GM18499 (cell line): Measurements from ENCODE around the gene TMOD1.

Experiments
- ATAC-seq: cut with Tn5 transposase; IDR thresholded peaks from one replicate; pipeline ENCODE4 v1.9.1; 2021; ENCODE audit warnings: moderate number of reproducible peaks; ENCODE audit not compliant: insufficient read depth, unreplicated experiment

Gene TMOD1

DNA sequence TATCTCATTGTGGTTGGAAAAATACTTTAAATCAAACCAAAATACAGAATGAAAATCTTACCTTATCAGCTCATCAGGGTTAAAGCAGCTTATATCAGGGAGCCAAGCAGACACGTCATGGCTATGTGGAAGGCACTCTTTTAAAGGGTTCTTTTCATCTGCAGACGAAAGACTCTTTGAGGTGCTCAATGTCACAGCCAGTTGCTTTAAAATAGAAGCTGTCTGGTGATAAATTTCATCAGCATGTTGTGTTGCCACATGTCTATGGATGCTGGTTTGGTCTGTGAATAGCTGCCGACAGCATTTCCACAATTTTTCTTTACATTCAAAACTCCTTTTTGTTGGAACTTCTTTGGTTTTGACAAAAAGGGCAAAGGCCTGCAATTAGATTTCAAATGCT lies 124.2 kb downstream of the TMOD1 start:
- ATAC-seq, result no peak

DNA sequence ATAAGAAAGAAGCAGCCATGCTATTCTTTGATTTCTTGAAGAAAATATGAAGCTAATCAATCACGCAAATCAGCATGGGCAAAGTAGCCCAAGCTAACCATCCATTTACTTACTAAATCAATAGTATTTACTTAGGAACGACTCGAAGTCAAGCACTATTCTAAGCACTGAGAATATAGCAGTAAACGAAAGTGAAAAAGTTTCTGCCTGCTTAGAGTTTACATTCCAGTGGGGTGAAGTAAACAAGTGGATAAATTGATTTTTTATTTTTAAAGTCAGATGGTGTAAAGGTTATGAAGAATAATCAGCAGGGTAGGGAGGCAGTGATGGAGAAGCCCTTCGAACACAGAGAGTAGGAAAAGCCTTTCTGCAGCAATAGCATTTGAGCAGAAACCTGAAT lies 126.2 kb downstream of the TMOD1 start:
- ATAC-seq, result no peak

DNA sequence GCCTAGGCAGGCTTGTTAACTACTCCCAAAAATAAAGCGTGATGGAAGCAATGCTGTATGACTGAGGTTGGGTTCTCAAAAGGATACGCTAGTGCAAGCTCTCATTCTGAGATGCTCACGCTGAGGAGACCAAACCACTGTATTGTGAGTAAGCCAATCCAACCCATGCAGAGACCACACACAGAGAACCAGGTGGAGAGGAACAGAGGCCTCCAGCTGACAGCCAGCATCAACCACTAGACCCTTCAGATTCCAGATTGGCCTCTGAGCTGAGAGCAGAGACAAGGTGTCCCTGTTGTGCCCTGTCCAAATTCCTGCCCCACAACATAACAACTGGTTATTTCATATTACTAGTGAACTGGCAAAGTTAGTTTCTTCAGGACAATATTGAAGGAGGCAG lies 127.2 kb downstream of the TMOD1 start:
- no peak for ATAC-seq

DNA sequence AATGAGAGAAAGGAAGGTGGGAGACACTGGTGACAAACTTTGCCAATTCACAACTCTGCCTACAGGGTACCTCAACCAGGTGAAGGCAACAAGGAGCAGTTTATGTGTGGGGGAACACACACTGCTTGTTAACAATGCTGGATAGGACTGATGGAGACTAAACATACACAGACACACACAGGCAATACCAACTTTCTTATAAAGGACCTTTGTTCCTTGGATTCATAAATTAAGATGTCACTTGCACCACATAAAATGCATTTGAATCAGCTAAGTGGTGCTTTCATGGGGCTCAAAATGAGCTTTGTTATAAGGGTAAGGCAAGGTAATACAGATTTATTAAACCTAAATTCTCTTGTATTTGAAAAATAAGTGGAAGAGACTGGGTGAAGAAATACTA lies 127.7 kb downstream of the TMOD1 start:
- ATAC-seq, result no peak

DNA sequence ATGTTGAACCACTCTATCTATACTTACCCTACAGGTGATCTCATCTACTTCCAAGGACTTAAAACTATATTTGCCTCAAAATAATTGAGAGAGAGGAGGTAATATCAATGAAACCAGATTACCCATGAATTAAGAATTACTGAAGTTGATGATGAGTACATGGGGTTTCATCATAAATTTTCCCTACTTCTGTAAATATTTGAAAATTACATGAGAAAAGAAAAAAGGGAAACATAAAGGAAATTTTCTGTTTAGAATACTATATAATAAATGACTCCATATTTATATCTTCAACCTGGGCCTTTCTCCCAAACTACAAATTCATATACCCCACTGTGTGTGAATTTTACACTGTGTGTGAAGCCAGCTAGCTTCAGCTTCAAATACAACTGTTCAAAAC lies 129.1 kb downstream of the TMOD1 start:
- ATAC-seq, result no peak

DNA sequence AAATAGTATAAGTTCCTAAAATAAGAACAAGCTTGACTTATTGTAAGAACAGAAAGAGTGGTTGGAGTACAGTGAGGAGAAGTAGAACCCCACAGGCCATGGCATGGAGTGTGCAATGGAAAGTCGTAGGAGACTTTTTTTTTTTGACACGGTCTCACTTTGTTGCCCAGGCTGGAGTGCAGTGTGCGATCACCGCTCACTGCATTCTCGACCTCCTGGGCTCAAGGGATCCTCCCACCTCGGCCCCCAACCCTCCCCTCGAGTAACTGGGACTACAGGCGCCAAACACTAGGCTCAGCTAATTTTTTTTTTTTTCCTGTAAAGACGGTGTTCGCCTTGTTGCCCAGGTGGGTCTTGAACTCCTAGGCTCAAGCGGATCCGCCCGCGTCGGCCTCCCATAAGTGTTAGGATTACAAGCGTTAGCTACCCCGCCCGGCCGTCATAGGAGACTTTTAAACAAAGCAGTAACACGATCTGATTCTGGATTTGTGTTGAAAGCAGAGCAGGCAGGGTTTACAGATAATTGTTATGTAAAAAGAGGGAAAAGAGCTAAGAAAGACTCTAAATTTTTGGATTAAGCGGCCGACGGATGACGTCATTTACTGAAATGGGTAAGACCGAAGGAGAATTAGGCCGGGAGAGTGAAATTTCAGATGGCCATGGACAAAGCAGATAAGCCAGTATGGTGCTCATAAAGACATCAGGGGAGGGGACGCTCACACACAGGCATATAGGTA lies 130.9 kb downstream of the TMOD1 start:
- peak; percentile 3 for ATAC-seq

DNA sequence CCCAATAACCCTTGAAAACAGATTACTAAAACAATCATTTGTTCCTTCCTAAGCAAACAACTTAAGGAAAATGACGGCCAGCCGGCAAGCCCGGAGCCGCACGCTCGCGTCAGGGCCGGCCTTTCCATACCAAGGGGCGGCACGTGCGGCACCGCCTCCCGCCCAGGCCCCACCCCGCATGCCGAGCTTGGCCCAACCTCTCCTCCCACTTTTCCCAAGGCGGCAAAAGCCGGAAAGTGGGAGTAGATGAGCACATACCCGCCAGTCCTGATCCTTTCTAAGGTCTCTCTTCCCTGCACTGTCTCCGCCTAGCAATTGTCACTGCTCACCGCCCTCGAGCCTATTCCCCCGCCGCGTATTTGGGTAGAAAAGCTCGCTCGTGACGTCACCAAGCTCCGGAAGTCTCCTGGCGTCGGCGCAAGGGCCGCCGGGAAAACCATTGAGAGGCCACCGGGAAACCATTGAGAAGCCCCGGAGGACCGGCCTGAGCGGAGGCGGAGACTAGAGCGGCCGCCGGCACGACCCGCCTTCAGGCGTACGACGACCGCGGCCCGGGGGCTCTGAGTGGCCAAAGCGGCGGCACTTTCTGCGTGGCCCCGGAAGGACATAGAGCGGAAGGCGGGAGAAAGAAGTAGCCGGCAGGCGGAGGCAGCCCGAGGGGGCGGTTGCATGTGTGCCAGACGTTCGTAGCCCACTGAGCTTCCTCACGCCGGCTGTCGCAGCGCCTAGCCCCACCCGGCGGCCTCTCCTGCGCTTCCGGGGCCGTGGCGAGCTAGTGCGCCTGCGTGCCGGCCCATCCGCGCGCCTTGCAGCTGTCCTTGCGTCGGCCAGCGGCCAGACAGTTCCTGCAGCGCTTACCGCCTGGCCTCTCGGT lies 131.8 kb downstream of the TMOD1 start, which contains the start of the genes NCBP1 and TSTD2:
NCBP1 (plus strand) TSS at position 837 of the 874 bp plus-strand sequence. CDS start 61 bp downstream, outside the sequence.
TSTD2 (minus strand) TSS at position 384 of the 874 bp plus-strand sequence. CDS start 5,806 bp downstream, outside the sequence.
- ATAC-seq, result peak; percentile 81

DNA sequence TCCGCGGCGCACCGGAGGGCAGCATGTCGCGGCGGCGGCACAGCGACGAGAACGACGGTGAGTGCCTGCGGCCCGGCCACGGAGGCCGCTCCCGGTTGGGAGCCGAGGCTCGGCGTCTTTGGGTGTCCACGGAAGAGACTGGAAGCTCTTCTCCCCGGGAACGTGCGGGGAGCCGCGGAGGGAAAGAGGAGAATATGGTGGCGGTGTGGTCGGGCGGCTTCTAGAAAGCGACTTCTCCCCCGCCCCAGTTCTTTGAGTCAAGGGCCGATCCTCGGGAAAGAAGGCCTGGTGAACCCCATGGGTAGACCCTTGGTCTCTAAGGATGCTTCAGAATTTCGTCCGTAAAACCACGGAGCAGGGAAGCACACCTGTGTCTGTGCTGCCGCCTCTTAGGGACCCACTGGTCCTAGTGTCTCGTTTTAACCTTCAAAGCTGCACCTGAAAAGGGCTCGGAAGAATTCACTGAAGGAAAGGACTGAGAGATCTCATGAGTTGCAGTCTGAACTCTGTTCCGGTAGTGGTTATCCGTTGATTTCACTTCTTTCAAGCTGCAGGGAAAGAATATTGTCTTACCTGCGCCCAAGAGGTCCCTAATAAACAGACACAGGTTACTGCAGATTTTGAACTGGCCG lies 132.5 kb downstream of the TMOD1 start:
- peak; percentile 6 for ATAC-seq

DNA sequence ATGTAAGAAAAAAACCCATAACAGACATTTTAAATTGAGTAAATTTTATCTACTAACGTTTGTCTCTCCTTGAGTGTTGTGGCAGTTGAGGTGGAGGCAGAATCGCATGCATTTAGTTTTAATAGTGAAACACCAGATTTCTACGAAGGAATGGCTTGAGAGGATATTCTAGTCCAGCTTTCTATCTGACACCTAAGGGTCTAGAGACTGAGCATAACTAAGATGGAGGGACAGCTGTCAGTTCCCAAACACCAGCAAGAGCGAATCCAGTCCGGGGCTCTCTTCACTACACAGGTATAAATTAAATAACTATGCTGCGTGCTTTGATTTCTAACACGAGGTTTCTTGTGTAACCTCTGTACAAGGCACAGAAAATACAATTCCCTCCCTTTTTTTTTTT lies 133.6 kb downstream of the TMOD1 start:
- ATAC-seq, result no peak

DNA sequence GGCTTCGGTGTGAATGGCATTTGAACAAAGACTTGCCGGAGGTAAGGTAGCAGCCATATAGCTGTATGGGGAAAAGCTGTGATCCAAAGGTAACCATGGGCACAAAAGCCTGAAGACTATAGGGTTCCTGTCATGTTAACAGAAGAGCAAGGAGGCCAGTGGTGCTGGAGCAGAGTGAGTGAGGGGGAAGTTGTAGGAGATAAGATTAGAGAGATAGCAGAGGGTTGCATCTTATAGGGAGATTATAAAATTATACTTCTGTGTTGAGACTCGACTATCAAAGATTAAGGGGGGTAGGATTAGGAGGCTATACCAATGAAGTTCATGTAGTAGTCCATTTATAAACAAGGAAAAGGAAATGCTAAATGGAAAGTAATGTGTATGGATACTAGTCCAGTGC lies 135.4 kb downstream of the TMOD1 start:
- ATAC-seq, result no peak

DNA sequence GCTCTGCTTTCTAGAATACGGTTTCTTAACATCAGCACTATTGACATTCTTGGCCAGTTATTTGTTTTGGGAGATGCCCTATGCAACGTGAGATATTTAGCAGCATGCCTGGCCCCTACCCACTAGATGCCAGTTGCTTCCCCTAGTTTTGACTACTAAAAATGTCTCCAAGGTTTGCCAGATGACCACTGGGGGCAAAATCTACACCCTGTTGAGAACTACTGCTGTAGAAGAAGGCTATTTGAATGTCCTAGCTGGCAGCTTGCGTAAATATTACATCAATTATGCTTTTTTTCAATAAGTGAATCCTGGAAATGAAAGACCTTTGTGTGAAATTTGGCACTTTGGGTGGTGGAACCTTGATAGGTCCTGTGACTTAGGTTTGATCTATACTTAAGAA lies 137.2 kb downstream of the TMOD1 start:
- ATAC-seq, result no peak

DNA sequence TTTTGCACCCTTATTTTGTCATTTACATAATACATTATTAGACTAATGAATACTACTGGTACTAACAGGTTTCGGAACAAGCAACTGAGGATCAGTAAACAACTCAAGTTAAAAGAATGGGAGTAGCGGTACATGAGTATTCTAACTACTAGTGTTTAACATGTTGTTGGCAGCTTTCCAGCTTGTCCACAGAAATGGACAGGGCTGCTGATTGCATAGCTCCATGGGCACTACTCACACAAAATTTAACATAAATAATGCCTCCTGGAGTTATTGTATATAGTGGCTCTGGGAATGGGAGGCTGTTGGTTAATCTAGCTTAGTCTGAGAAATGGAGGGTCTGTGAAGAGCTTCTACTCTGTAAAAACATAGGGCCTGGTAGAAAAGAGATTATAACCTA lies 138.9 kb downstream of the TMOD1 start:
- ATAC-seq, result no peak

DNA sequence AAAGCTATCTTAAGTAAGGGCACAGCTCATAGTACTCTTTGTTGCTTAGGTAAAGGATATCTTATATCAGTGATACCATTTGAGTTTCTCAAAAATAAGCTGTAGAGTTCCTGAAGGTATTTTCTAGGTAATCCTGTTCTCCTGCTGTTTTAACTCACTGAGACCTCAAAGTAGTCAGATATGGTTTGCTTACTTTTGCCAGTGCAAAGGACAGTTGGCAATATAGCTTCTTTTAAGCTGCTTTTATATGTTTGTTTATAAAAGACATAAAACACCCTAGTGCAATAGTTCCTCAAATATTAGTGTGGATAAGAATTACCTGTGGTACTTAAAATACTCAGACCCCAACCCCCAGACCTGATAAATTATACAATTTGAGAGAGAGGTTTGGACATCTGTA lies 144.3 kb downstream of the TMOD1 start:
- ATAC-seq, result no peak

DNA sequence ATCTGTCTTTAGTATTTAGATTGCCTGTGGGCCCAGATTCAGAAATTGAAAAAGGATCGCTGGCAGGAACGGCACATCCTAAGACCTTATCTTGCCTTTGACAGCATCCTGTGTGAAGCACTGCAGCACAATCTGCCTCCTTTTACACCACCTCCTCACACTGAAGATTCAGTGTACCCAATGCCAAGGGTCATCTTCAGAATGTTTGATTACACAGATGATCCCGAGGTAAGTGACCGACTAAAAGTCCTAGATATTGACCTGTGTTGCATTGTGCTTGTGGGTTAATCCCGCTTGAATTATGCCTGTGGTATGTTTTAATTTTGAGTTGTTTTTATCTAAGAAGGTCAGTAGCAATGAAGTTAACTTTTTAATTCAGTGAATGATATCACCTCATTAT lies 146.5 kb downstream of the TMOD1 start:
- ATAC-seq, result no peak
